Activated T-cell treated with anti-CD3 and anti-CD28 coated beads, Interleukin-2, amount 50 U/mL, for 48 hours (primary cell): ENCODE data around the gene ZFPM1.

Experiments
- DNase-seq, 2 experiments: peaks; one replicate each; pipeline ENCODE4 v3.0.0-alpha.2; 2020

Gene ZFPM1

GRCh38 chr16:88577166-88577565 lies 124.1 kb downstream of the ZFPM1 start:
- no peak for DNase-seq

- DNase-seq = peak in 1 of 2 experiments; percentile 36
These were observed 125.6 kb downstream of the ZFPM1 start for GRCh38 chr16:88578446-88579313.

- no peak for DNase-seq
These were observed 127.3 kb downstream of the ZFPM1 start for GRCh38 chr16:88580371-88580770.

GRCh38 chr16:88581033-88581432 lies 128.0 kb downstream of the ZFPM1 start:
- no peak for DNase-seq

GRCh38 chr16:88582912-88583575 lies 130.0 kb downstream of the ZFPM1 start:
- no peak for DNase-seq

- DNase-seq = no peak
These were observed 131.6 kb downstream of the ZFPM1 start for GRCh38 chr16:88584676-88585075.

- DNase-seq = no peak
These were observed 132.2 kb downstream of the ZFPM1 start for GRCh38 chr16:88585269-88585668.

- no peak for DNase-seq
These were observed 133.0 kb downstream of the ZFPM1 start for GRCh38 chr16:88585927-88586581.
